Measurements from ENCODE around the gene SIL1. TPM values are rescaled to one million over a fixed set of nuclear protein-coding genes. Genes with fewer than 3 reads are reported as not detected.

SIL1 gene
- polyA plus RNA-seq, 2 of the 4 experiments (the other 2 are of a cell fraction), result 27.6 to 45.5 TPM

DNA sequence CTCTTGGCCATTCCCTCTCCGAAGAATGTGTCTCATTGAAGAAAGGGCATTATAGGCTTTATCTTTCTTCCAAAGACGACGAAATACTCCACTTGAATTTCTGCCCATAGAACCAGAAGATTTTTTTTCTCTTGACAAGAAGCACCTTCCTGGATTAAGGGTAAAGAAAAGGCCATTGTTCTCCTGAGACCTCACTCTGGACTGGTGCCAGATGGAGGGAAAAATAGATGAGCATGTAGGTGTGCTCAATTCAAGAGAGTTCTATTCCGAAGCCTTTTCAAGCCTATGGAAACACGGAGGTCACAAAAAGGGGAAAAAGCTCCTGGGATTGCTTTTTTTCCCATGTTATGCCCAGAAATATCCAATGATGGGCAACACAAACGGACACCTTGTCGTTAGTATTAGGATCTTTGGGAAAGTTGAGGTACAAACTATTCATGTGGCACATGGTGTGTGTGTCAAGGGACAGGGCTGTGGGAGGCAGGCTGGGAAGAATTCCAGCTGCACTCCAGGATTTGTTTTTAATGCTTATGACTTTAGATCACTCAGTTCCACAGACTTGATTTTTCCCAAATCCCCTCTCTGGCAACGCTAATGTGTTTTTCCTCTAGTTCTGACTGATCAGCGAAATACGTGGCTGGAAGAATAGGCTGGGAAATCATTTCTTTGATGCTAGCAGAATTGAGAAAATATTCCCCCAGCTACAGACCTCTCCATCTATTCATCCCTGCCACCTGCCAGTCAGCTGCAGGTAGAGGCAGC lies 89.9 kb downstream of the SIL1 start (continued):
- TF ChIP-seq CHD4 (IDR thresholded peaks at IDR 0.05; ENCODE audit: borderline replicate concordance), result no peak
- TF ChIP-seq, protein P1, sequence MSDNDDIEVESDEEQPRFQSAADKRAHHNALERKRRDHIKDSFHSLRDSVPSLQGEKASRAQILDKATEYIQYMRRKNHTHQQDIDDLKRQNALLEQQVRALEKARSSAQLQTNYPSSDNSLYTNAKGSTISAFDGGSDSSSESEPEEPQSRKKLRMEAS (IDR thresholded peaks at IDR 0.05), result no peak

DNA sequence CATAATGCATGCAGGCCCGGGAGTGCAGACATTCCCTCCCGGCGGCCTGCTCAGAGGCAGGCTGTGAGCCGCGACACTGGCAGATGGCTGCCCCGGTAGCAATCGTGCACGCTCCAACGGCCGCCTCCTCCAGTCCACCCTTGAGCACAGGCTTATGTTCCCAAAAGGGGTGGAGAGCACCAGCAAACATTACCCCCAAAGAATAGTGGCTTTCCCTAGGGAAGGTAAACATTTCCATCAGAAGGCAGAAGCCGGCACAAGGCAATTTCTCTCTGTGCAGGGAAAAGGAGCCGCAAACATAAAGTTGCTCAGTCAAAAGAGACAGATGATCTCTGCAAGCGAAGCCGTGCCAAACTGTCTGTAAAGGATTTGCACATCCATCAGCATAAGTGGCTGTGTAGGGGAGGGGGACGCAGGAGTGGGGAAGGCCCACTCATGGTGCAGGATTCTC lies 92.5 kb downstream of the SIL1 start:
- Histone ChIP-seq H3K4me1 (peaks cover 4% of the 10 kb centered on the region), H3K9me3 (no peaks in the 10 kb centered on the region), H3K4me3 (no peak overlapping the region), H3K27ac (no peak overlapping the region), H3K4me2 (no peak overlapping the region)
- TF ChIP-seq, protein P2, sequence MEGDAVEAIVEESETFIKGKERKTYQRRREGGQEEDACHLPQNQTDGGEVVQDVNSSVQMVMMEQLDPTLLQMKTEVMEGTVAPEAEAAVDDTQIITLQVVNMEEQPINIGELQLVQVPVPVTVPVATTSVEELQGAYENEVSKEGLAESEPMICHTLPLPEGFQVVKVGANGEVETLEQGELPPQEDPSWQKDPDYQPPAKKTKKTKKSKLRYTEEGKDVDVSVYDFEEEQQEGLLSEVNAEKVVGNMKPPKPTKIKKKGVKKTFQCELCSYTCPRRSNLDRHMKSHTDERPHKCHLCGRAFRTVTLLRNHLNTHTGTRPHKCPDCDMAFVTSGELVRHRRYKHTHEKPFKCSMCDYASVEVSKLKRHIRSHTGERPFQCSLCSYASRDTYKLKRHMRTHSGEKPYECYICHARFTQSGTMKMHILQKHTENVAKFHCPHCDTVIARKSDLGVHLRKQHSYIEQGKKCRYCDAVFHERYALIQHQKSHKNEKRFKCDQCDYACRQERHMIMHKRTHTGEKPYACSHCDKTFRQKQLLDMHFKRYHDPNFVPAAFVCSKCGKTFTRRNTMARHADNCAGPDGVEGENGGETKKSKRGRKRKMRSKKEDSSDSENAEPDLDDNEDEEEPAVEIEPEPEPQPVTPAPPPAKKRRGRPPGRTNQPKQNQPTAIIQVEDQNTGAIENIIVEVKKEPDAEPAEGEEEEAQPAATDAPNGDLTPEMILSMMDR (IDR thresholded peaks at IDR 0.05), result no peak
- TF ChIP-seq ZNF302 (CRISPR knock-in tag; IDR thresholded peaks at IDR 0.05), result no peak
- TF ChIP-seq POLR2A (IDR thresholded peaks at IDR 0.05; ENCODE audit: low read length), result no peak
- no peak for TF ChIP-seq RAD21 (conservative IDR thresholded peaks at IDR 0.05 in 1 of 2, IDR thresholded peaks at IDR 0.05 in 1 of 2)
- TF ChIP-seq KDM1A (IDR thresholded peaks at IDR 0.05; ENCODE audit: low read depth), result no peak
- TF ChIP-seq NFE2L2 (conservative IDR thresholded peaks at IDR 0.05; ENCODE audit: low read length), result no peak
- TF ChIP-seq HOXB5 (CRISPR knock-in tag; IDR thresholded peaks at IDR 0.05), result no peak
- TF ChIP-seq CBX8 (IDR thresholded peaks at IDR 0.05), result no peak
- TF ChIP-seq GATA3 (IDR thresholded peaks at IDR 0.05; ENCODE audit: borderline replicate concordance), result no peak
- no peak for TF ChIP-seq FOXS1 (CRISPR knock-in tag; IDR thresholded peaks at IDR 0.05)
- TF ChIP-seq PHF8 (IDR thresholded peaks at IDR 0.05; ENCODE audit: borderline replicate concordance, low read depth), result no peak
- TF ChIP-seq, protein P3, sequence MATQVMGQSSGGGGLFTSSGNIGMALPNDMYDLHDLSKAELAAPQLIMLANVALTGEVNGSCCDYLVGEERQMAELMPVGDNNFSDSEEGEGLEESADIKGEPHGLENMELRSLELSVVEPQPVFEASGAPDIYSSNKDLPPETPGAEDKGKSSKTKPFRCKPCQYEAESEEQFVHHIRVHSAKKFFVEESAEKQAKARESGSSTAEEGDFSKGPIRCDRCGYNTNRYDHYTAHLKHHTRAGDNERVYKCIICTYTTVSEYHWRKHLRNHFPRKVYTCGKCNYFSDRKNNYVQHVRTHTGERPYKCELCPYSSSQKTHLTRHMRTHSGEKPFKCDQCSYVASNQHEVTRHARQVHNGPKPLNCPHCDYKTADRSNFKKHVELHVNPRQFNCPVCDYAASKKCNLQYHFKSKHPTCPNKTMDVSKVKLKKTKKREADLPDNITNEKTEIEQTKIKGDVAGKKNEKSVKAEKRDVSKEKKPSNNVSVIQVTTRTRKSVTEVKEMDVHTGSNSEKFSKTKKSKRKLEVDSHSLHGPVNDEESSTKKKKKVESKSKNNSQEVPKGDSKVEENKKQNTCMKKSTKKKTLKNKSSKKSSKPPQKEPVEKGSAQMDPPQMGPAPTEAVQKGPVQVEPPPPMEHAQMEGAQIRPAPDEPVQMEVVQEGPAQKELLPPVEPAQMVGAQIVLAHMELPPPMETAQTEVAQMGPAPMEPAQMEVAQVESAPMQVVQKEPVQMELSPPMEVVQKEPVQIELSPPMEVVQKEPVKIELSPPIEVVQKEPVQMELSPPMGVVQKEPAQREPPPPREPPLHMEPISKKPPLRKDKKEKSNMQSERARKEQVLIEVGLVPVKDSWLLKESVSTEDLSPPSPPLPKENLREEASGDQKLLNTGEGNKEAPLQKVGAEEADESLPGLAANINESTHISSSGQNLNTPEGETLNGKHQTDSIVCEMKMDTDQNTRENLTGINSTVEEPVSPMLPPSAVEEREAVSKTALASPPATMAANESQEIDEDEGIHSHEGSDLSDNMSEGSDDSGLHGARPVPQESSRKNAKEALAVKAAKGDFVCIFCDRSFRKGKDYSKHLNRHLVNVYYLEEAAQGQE (IDR thresholded peaks at IDR 0.05), result no peak
- TF ChIP-seq BHLHE40 (IDR thresholded peaks at IDR 0.05; ENCODE audit: low read depth, low read length), result no peak
- no peak for TF ChIP-seq NPAS2 (CRISPR knock-in tag; IDR thresholded peaks at IDR 0.05; ENCODE audit: borderline replicate concordance)
- TF ChIP-seq TP53 (CRISPR knock-in tag; IDR thresholded peaks at IDR 0.05), result no peak
- no peak for TF ChIP-seq FOSB (CRISPR knock-in tag; IDR thresholded peaks at IDR 0.05)
- TF ChIP-seq POLR2AphosphoS2 (conservative IDR thresholded peaks at IDR 0.05; ENCODE audit: low read length), result no peak
- FAIRE-seq, result no peak
- ChIA-PET CTCF (no interaction called here), POLR2A (no interaction called here)
- 91% methylated on average over 15 of the region's 15 CpGs for WGBS (ENCODE audit: missing lambda C conversion rate)
- ATAC-seq, result no peak
- no peak for DNase-seq (ENCODE audit: low read depth in 1 of 2, low spot score in 1 of 2)

Measured in A549 (cell line).